ENCODE measurements around the gene PCDHB1. TPM values are rescaled to one million over a fixed set of nuclear protein-coding genes. Genes with fewer than 3 reads are reported as not detected.

PCDHB1 gene
- total RNA-seq, 6 donors from 2014 or later = 0.09 to 1.0 (median 0.19) TPM

GRCh38 chr5:141003031-141003430 lies 48.1 kb upstream of the PCDHB1 start:
- 35 to 81% methylated on average over 3 of the region's 3 CpGs for WGBS, 2 donors
- Histone ChIP-seq H3K4me1 (peaks cover 7 to 28% (median 16%) of the 10 kb centered on the region in 4 donors), H3K27ac (no peak overlapping the region), H3K9me3 (no peaks in the 10 kb centered on the region), H3K36me3 (no peaks in the 10 kb centered on the region), H3K4me3 (no peak overlapping the region), H3K27me3 (no peaks in the 10 kb centered on the region)
- ATAC-seq (ENCODE audit: low FRiP score in 2 of 2) (no peak), DNase-seq (no peak)
- TF ChIP-seq POLR2AphosphoS5 (IDR thresholded peaks at IDR 0.05) (no peak), CTCF (IDR thresholded peaks at IDR 0.05) (no peak), EP300 (IDR thresholded peaks at IDR 0.05) (no peak), POLR2A (IDR thresholded peaks at IDR 0.05) (no peak)

- no peaks in the 10 kb centered on the region for H3K27me3 ChIP-seq
- DNase-seq (peak in 1 of 2 donors; percentile 91), ATAC-seq (ENCODE audit: low FRiP score in 2 of 2) (peak; percentile 72 to 97)
- H3K4me3 ChIP-seq = no peak overlapping the region
- peaks cover 7 to 28% (median 16%) of the 10 kb centered on the region in 4 donors for H3K4me1 ChIP-seq
- WGBS, 2 donors = 38 to 45% methylated on average over 4 of the region's 4 CpGs
- H3K36me3 ChIP-seq = no peaks in the 10 kb centered on the region
- H3K9me3 ChIP-seq = no peaks in the 10 kb centered on the region
- TF ChIP-seq POLR2AphosphoS5 (IDR thresholded peaks at IDR 0.05) (peak; percentile 49 to 73), CTCF (IDR thresholded peaks at IDR 0.05) (no peak), EP300 (IDR thresholded peaks at IDR 0.05) (peak in 2 of 4 donors; percentile 64 to 88), POLR2A (IDR thresholded peaks at IDR 0.05) (no peak)
- H3K27ac ChIP-seq = peak overlapping the region; percentile 1 to 60 (median 54)
Measured at GRCh38 chr5:141003791-141004611, 47.2 kb upstream of the PCDHB1 start.

GRCh38 chr5:141007791-141008190 lies 43.4 kb upstream of the PCDHB1 start:
- no peaks in the 10 kb centered on the region for H3K36me3 ChIP-seq
- H3K27ac ChIP-seq = no peak overlapping the region
- DNase-seq = no peak
- no peaks in the 10 kb centered on the region for H3K9me3 ChIP-seq
- peaks cover 0 to 12% (median 3%) of the 10 kb centered on the region in 4 donors for H3K4me1 ChIP-seq
- no peak for ATAC-seq (ENCODE audit: low FRiP score in 2 of 2)
- TF ChIP-seq POLR2A (IDR thresholded peaks at IDR 0.05) = no peak
- H3K4me3 ChIP-seq = no peak overlapping the region
- no peaks in the 10 kb centered on the region for H3K27me3 ChIP-seq

- DNase-seq = no peak
- no peaks in the 10 kb centered on the region for H3K4me1 ChIP-seq
- no peak overlapping the region for H3K27ac ChIP-seq
- H3K9me3 ChIP-seq = no peaks in the 10 kb centered on the region
- no peak for TF ChIP-seq EP300 (IDR thresholded peaks at IDR 0.05)
- no peak for TF ChIP-seq CTCF (IDR thresholded peaks at IDR 0.05)
- no peak for TF ChIP-seq POLR2AphosphoS5 (IDR thresholded peaks at IDR 0.05)
- TF ChIP-seq POLR2A (IDR thresholded peaks at IDR 0.05) = no peak
- no peak overlapping the region for H3K4me3 ChIP-seq
- H3K36me3 ChIP-seq = no peaks in the 10 kb centered on the region
- H3K27me3 ChIP-seq = no peaks in the 10 kb centered on the region
- 52 to 53% methylated on average over 12 of the region's 12 CpGs for WGBS, 2 donors
- no peak for ATAC-seq (ENCODE audit: low FRiP score in 2 of 2)
Measured at GRCh38 chr5:141010047-141010793, 41.0 kb upstream of the PCDHB1 start.

- no peak for ATAC-seq (ENCODE audit: low FRiP score in 2 of 2)
- no peak for TF ChIP-seq CTCF (IDR thresholded peaks at IDR 0.05)
- no peak for TF ChIP-seq POLR2A (IDR thresholded peaks at IDR 0.05)
- no peak for TF ChIP-seq EP300 (IDR thresholded peaks at IDR 0.05)
- no peak for TF ChIP-seq POLR2AphosphoS5 (IDR thresholded peaks at IDR 0.05)
- no peak for DNase-seq
- Histone ChIP-seq H3K27me3 (no peaks in the 10 kb centered on the region), H3K27ac (no peak overlapping the region), H3K4me1 (no peaks in the 10 kb centered on the region), H3K4me3 (no peak overlapping the region), H3K36me3 (no peaks in the 10 kb centered on the region), H3K9me3 (no peaks in the 10 kb centered on the region)
Measured at GRCh38 chr5:141017943-141018342, 33.2 kb upstream of the PCDHB1 start.

Data from upper lobe of left lung (tissue), 6 donors.